ENCODE data around the gene COX18.

Gene COX18

GRCh38 chr4:73069338-73070073 lies at the start of gene COX18:
COX18 (minus strand) TSS chr4:73069716; CDS start chr4:73069649, 67 bp downstream.
- peak; percentile 93 for DNase-seq

- DNase-seq: no peak
These were observed 40.0 kb upstream of the COX18 start for GRCh38 chr4:73109493-73109892.

- DNase-seq: no peak
These were observed 35.2 kb upstream of the COX18 start for GRCh38 chr4:73104695-73105094.

GRCh38 chr4:73103799-73104503 lies 34.4 kb upstream of the COX18 start:
- no peak for DNase-seq

- no peak for DNase-seq
These were observed 29.6 kb upstream of the COX18 start for GRCh38 chr4:73099143-73099542.

- no peak for DNase-seq
These were observed 29.2 kb upstream of the COX18 start for GRCh38 chr4:73098713-73099112.

- DNase-seq: no peak
These were observed 28.5 kb upstream of the COX18 start for GRCh38 chr4:73098016-73098415.

- DNase-seq: no peak
These were observed 23.4 kb upstream of the COX18 start for GRCh38 chr4:73092868-73093267.

GRCh38 chr4:73090738-73091137 lies 21.2 kb upstream of the COX18 start:
- no peak for DNase-seq

- no peak for DNase-seq
These were observed 18.4 kb upstream of the COX18 start for GRCh38 chr4:73087871-73088270.

GRCh38 chr4:73086095-73086868 lies 16.8 kb upstream of the COX18 start:
- DNase-seq: no peak

- no peak for DNase-seq
These were observed 11.3 kb upstream of the COX18 start for GRCh38 chr4:73080789-73081188.

GRCh38 chr4:73075832-73076231 lies 6.3 kb upstream of the COX18 start:
- DNase-seq: no peak

- no peak for DNase-seq
These were observed 516 bp upstream of the COX18 start for GRCh38 chr4:73070074-73070390.

- DNase-seq: no peak
These were observed 802 bp downstream of the COX18 start for GRCh38 chr4:73068491-73069337.

GRCh38 chr4:73067971-73068394 lies 1.5 kb downstream of the COX18 start:
- DNase-seq: no peak

GRCh38 chr4:73066928-73067327 lies 2.6 kb downstream of the COX18 start:
- DNase-seq: no peak

GRCh38 chr4:73066445-73066844 lies 3.1 kb downstream of the COX18 start:
- no peak for DNase-seq

- DNase-seq: no peak
These were observed 5.0 kb downstream of the COX18 start for GRCh38 chr4:73064536-73064935.

- DNase-seq: no peak
These were observed 14.1 kb downstream of the COX18 start for GRCh38 chr4:73055241-73055897.

GRCh38 chr4:73053974-73054480 lies 15.5 kb downstream of the COX18 start:
- no peak for DNase-seq

GRCh38 chr4:73053076-73053475 lies 16.4 kb downstream of the COX18 start:
- no peak for DNase-seq

Measured in NK-92 treated with Interleukin-12 subunit alpha and Interleukin-12 subunit beta, amount 100 ng/mL, for 24 hours (cell line).